HG02642 (cell line): ENCODE results near the gene APCDD1.

Source experiments
- ATAC-seq: cut with Tn5 transposase; IDR thresholded peaks from one replicate; pipeline ENCODE4 v1.9.1; 2021; ENCODE audit warnings: mild to moderate bottlenecking; ENCODE audit not compliant: unreplicated experiment, poor library complexity

Gene APCDD1

GRCh38 chr18:10453806-10454680 is at the start of gene APCDD1:
Gene APCDD1 (plus strand): TSS chr18:10454635. CDS start chr18:10454982, 347 bp downstream.
- ATAC-seq: no peak

DNA sequence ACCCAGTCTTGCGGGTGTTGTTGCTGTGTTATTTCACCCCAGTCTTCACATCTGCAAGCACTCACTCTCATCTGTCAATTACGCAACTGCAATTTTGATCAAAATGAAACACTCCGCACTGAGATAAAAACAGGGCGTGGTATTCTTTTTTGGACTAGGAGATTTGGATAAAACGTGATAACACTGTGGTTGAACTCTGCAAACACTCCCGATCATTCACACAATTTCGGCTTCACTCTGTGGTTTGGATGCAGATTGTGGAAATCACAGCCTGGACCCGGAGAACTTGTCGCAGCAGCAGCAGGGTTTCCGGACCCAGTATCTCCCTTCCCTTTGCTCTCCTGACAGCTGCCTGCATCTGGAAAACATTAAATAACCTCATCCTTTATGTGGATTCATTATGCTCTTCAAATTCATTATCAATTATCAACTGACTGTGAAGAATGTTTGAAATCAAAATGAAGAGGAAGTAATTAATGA is 49.4 kb upstream of the APCDD1 start:
- no peak for ATAC-seq

DNA sequence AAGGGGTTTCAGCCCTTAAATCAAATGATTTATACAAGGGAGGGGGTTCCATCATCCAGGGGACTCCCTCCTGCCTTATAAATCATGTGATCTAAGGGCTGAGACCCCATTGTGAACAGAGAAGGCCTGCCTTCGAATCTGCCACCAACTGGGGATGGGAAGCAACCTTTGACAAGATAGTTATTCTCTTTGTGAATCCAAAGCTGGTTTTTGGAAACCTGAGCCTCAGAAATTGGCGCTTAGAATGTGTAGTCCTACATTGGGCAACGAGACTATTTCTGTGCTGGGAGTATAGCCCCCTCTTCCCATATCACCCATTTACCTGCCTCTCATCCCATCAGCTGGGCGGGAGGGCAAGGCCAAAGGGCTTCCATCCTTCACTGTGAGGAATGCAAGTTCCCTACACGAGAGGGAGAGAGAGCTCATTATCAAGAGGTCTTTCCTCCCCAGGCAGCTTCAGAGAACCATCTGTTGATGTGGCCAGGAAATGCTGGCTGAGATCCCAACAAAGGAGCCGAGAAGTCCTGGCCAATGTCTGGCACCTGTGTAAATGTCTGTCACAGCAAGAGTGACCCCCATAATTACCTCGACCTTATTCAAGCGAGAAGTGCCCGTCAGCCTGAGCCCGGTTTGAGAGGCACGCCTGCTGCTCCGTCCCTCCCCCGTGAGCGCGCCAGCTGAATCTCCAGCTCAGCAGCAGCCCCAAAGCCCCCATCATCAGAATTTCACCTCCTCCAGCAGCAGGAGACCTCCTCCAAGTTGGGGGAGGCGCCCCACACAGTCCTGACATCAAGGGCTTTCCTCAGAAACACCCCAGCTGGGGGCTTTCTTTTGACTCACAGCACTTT is 48.4 kb upstream of the APCDD1 start:
- ATAC-seq: no peak

- ATAC-seq: no peak
Measured at GRCh38 chr18:10408131-10408530, 46.3 kb upstream of the APCDD1 start.

GRCh38 chr18:10409041-10409440 is 45.4 kb upstream of the APCDD1 start:
- no peak for ATAC-seq

GRCh38 chr18:10410472-10411308 is 43.7 kb upstream of the APCDD1 start:
- no peak for ATAC-seq

- no peak for ATAC-seq
Measured at GRCh38 chr18:10412933-10413332, 41.5 kb upstream of the APCDD1 start.

- no peak for ATAC-seq
Measured at GRCh38 chr18:10413722-10414121, 40.7 kb upstream of the APCDD1 start.

DNA sequence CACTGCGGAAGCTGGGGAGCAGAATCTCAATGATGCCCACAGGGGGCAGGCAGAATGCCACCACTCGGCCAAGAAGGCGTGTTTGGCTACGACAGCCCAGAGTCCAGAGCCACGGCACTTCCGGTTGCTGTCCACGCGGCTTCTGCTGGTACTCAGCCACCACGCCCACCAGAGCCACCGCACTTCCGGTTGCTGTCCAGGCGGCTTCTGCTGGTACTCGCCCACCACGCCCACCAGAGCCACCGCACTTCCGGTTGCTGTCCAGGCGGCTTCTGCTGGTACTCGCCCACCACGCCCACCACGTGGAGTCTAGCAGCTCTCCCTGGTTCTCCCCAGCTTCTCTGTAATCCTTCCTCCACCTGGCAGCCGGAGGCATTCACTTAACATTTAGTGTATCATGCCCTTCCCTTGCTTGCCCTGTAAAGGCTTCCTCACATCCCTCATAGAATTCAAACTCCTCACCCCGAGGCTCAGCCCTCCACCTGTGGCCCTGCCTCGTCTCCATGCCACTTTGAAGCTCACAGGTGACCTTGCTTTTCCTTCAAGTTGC is 40.1 kb upstream of the APCDD1 start:
- ATAC-seq: no peak

- ATAC-seq: no peak
Measured at GRCh38 chr18:10416065-10416464, 38.4 kb upstream of the APCDD1 start.

DNA sequence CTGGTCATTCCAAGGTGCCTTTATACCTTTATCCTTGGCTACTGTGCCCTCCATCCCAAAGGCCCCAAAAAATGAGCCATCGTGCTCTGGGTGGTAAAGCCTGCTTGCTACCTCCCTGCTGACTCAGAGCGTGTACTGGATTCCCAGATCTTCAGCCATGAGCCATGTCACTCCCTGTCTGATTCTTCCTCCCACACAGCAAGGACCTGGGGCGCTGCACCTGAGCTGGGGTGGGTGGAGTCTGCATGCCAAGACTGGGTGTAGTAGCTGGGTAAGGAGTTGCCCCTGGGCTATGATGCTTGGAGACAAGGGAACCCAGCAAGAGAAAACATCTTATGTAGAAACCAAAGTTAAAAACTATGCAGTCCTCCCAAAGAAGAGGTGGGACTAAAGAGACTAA is 37.2 kb upstream of the APCDD1 start:
- ATAC-seq: no peak

- ATAC-seq: no peak
Measured at GRCh38 chr18:10417664-10418063, 36.8 kb upstream of the APCDD1 start.

- ATAC-seq: no peak
Measured at GRCh38 chr18:10418836-10419235, 35.6 kb upstream of the APCDD1 start.

DNA sequence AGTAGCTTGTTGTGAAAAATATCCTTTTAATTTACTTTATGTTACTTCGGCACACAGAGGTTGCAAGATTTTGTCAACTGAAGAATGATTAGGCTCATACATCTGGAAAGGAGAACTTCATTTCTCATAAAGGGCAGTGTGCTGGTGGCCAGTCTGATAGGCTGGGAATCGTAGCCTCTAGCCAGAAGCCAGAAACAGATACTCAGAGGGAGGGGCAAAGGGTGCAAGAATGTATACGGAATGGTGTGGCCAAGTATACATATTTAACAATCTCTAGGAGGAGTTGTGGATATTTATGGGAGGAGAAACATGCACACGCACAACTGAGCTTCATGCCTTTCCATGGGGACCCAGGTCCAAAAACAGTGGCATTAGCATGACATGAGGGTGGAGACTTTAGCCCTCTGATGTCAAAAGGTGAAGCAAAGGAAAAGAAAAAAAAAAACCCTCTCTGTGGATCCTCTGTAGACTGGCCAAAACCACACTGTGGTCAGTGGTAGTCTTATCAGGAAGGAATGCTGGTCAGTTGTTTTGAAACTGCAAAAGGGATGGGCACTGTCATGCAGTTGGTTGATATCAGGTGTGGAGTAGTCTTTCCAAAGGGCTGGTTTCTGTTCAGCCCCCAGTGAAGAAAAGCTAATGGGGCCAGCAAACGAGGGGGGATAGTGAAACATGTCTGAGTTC is 34.9 kb upstream of the APCDD1 start:
- ATAC-seq: no peak

GRCh38 chr18:10420561-10421352 is 33.7 kb upstream of the APCDD1 start:
- ATAC-seq: no peak

DNA sequence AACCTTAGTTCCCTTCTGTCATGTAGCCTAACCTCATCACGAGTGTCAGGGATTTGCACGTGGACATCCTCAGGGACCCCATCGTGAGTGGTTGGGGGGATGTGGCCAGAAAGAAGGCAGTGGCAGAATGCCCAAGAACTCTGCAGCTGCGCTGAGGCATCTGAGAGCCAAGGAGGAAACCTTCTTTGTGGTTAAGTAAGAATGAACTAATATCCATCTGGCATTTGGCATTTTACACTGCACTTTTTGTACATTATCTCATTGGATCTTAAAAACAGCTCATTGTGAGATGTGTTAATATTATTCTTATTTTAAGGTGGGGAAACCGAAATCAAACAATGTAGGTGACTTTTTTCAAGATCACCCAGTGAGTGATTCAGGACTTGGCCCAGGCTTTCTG is 32.6 kb upstream of the APCDD1 start:
- ATAC-seq: no peak

DNA sequence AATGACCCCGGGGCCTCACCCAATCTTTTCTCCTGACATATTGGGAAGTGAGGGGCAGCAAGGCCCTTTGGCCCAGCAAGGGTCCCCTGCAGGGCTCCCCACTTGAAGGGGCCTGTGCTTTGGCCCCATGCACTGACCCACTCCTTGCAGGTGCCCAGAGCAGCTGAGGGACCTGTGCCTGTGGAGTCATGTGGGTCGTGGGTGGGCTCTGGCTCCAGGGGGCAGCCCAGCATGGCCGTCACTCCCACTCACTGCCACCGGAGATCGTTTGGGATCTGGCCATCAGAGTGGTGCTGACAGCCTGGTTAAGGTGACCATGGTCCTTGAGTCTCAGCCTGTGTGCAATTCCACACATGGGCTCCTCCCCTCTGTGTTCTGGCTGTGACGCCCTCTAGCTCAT is 31.7 kb upstream of the APCDD1 start:
- ATAC-seq: no peak

DNA sequence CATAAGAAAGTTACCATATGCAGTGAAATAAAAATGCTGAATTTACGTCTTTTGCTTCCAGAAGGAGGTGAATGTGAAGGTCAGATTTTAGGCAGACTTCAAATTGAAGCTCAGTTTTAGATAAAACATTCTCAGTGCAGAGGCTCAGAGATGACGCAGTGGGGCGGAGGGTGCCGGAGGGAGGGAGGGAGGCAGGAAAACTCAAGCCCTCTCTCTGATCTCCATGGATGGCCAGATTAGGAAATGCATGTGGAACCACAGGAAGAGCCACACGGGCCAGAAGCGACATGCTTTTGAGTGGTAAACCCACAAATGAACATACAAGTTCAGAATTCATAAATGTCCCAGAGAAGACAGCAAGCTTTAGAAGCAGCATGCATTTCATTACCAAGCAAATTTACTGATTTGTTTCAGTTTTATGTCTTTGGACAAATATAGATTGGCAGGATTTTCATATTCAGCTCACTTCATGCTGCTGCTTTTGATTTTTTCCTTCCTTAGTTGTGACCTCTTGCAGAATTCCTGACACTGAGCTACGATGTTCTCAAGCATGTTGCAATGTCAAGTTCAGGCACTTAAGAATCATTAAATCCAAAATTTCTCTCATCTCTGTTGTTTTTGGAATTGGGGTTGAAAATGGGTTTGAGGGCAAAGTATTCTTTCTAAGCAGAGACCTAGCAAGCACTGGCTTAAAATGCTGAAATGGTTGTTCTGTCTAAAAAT is 29.7 kb upstream of the APCDD1 start:
- ATAC-seq: no peak
